Activated naive CD8-positive, alpha-beta T cell treated with anti-CD3 and anti-CD28 coated beads for 36 hours (primary cell): ENCODE results near the gene WDTC1. TPM values are rescaled to one million over a fixed set of nuclear protein-coding genes. Genes with fewer than 3 reads are reported as not detected.
"Not testable (repeated sequence)": the region's sequence is repeated elsewhere in the genome, so short reads cannot be mapped to it uniquely, and the experiment has no call there.

Experiments
- DNase-seq: peaks from one replicate; pipeline ENCODE4 v3.0.0; 2021
- H3K27ac Mint-ChIP-seq: one replicate; pipeline ENCODE4 v1.8.0; 2022; ENCODE audit warnings: mild to moderate bottlenecking, moderate library complexity, mixed read lengths
- H3K27me3 Mint-ChIP-seq: one replicate; pipeline ENCODE4 v1.8.0; 2022; ENCODE audit warnings: mild to moderate bottlenecking, mixed read lengths
- H3K36me3 Mint-ChIP-seq: one replicate; pipeline ENCODE4 v1.8.0; 2021; ENCODE audit warnings: mild to moderate bottlenecking, mixed read lengths
- H3K4me1 Mint-ChIP-seq: one replicate; pipeline ENCODE4 v1.8.0; 2021; ENCODE audit warnings: mixed read lengths
- H3K4me3 Mint-ChIP-seq: one replicate; pipeline ENCODE4 v1.8.0; 2022; ENCODE audit warnings: mild to moderate bottlenecking, moderate library complexity, mixed read lengths
- H3K9me3 Mint-ChIP-seq: one replicate; pipeline ENCODE4 v1.8.0; 2022; ENCODE audit warnings: mixed read lengths
- total RNA-seq, 2 experiments: library from RNA; stranded (reverse); gene quantifications; one replicate each; pipeline ENCODE4 v1.2.3, GENCODE V29; 2021

Gene WDTC1
- total RNA-seq, 2 experiments from 2014 or later, result 14.1 to 15.3 TPM

DNA sequence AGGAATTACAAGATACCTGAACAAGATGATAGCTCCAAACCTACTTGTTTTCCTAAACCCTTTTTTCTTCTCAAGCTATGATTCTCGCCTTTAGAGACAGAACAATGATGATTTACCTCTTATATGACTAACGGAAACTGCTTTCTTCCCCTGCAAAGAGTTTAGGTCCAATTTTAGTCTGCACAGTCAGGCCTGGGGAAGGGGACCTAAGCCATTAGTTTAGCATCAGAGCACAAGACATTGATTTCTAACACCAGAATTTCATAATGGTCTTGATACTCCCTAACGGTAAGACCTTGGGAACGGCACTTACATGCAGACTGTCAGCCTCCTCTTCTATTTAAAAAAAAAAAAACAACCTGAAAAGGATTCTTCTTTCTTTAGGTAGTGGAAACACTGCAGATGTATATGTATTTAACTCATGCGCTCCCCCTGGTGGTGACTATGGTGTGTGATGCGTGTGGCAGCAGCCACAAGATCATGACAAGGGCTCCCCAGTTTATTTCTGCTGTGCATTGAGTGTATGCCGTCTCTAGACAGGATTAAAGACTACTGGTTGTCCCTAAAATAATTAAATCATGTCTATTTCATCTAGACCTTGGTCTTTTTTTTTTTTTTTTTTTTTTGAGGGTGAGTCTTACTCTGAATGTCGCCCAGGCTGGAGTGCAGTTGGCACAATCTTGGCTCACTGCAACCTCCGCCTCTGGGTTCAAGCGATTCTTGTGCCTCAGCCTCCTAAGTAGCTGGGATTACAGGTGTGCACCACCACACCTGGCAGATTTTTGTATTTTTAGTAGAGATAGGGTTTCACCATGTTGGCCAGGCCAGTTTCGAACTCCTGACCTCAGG lies 50.2 kb downstream of the WDTC1 start:
- peak; percentile 79 for DNase-seq
- no peaks in the 10 kb centered on the region for H3K9me3 Mint-ChIP-seq
- no peak overlapping the region for H3K27ac Mint-ChIP-seq
- H3K4me3 Mint-ChIP-seq, result no peak overlapping the region
- H3K36me3 Mint-ChIP-seq, result no peaks in the 10 kb centered on the region
- peaks cover 11% of the 10 kb centered on the region for H3K4me1 Mint-ChIP-seq
- no peaks in the 10 kb centered on the region for H3K27me3 Mint-ChIP-seq

DNA sequence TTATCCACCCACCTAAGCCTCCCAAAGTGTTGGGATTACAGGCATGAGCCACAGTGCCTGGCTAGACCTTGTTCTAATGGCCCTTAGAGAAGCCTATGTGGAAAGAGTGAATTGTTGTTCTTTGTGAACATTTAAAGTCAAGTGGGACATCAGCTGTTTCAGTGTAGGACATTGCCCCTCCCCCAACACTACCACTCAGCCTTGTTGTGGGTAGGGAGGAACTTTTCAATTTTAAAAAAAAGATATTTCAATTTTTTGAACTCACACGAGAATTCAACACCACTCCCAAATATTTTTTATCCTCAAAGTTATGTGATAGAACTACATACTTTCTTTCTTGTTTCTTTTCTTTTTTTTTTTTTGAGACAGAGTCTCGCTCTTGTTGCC lies 50.8 kb downstream of the WDTC1 start:
- DNase-seq, result no peak
- H3K4me3 Mint-ChIP-seq, result no peak overlapping the region
- no peaks in the 10 kb centered on the region for H3K9me3 Mint-ChIP-seq
- no peaks in the 10 kb centered on the region for H3K36me3 Mint-ChIP-seq
- H3K27me3 Mint-ChIP-seq, result no peaks in the 10 kb centered on the region
- no peak overlapping the region for H3K27ac Mint-ChIP-seq
- H3K4me1 Mint-ChIP-seq, result peaks cover 11% of the 10 kb centered on the region

DNA sequence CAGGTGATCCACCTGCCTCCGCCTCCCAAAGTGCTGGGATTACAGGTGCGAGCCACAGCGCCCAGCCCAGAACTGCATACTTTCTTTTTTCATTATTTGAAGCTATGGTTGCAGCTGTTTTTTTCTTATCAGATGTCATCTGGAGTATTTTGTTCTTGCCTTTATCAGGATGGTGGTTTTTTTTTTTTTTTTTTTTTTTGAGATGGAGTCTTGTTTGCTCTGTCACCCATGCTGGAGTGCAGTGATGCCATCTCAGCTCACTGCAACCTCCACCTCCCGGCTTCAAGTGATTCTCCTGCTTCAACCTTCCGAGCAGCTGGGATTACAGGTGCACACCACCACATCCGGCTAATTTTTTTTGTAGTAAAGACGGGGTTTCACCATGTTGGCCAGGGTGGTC lies 51.4 kb downstream of the WDTC1 start:
- H3K36me3 Mint-ChIP-seq, DNase-seq, H3K9me3 Mint-ChIP-seq, H3K4me3 Mint-ChIP-seq, H3K27me3 Mint-ChIP-seq, H3K27ac Mint-ChIP-seq: not testable (repeated sequence)
- peaks cover 11% of the 10 kb centered on the region for H3K4me1 Mint-ChIP-seq

DNA sequence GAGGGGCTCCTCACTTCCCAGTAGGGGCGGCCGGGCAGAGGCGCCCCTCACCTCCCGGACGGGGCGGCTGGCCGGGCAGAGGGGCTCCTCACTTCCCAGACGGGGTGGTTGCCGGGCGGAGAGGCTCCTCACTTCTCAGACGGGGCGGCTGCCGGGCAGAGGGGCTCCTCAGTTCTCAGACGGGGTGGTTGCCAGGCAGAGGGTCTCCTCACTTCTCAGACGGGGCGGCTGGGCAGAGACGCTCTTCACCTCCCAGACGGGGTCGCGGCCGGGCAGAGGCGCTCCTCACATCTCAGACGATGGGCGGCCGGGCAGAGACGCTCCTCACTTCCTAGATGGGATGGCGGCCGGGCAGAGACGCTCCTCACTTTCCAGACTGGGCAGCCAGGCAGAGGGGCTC lies 54.7 kb downstream of the WDTC1 start:
- H3K9me3 Mint-ChIP-seq, DNase-seq, H3K4me1 Mint-ChIP-seq, H3K27ac Mint-ChIP-seq, H3K36me3 Mint-ChIP-seq, H3K27me3 Mint-ChIP-seq, H3K4me3 Mint-ChIP-seq: not testable (repeated sequence)

DNA sequence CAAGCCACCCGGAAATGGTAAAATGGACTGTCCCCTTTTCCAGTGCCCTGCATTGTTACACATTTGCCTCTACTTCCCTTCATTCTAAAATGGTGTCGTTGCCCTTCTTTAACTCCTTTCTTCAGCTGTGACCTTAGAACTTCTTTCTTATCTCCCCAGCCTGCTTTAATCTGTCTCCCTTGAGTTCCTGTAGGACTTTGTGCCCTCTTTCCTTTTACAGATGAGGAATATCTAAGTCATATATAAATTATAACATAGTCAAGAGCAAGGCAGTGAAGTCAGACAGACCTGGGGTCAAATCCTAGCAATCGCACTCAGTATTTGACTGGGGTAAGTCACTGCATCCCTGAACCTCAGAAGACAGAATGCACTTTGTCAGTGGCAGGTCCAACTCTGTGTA lies 56.1 kb downstream of the WDTC1 start:
- Mint-ChIP-seq H3K27me3 (no peaks in the 10 kb centered on the region), H3K9me3 (no peaks in the 10 kb centered on the region), H3K4me1 (no peaks in the 10 kb centered on the region), H3K4me3 (no peak overlapping the region), H3K27ac (no peak overlapping the region), H3K36me3 (no peaks in the 10 kb centered on the region)
- DNase-seq, result no peak

DNA sequence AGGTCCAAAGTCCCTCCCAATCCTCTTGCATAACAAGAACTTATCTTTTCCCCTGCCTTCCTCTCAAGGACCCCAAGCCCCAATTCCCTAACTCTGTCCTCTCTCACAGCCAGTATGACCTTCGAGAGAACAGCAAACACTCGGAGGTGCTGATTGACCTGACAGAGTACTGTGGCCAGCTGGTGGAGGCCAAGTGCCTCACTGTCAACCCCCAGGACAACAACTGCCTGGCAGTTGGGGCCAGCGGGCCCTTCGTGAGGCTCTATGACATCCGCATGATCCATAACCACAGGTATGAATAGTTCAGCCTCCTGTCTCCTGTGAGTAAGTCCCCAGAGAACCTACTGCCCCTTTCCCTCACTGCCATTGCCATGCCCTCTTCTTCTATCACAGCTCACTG lies 57.7 kb downstream of the WDTC1 start:
- no peaks in the 10 kb centered on the region for H3K9me3 Mint-ChIP-seq
- H3K4me1 Mint-ChIP-seq, result no peaks in the 10 kb centered on the region
- no peaks in the 10 kb centered on the region for H3K27me3 Mint-ChIP-seq
- H3K4me3 Mint-ChIP-seq, result no peak overlapping the region
- no peaks in the 10 kb centered on the region for H3K36me3 Mint-ChIP-seq
- no peak for DNase-seq
- no peak overlapping the region for H3K27ac Mint-ChIP-seq

DNA sequence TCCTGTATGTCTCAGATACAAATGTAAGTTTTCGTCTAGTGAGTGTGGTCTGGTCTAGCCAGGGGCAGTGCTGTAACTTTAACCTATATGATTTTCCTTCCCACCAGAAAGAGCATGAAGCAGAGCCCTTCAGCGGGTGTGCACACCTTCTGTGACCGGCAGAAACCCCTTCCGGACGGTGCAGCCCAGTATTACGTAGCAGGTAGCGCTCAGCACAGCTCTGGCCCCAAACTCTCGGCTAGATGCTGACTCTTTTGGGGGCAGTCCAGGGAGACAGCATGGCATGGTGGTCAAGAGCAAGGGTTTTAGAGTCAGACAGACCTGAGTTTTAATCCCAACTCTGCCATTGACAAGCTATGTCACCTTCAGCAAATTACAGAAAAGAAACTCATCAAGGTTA lies 59.5 kb downstream of the WDTC1 start:
- no peaks in the 10 kb centered on the region for H3K27me3 Mint-ChIP-seq
- no peak for DNase-seq
- no peaks in the 10 kb centered on the region for H3K4me1 Mint-ChIP-seq
- no peak overlapping the region for H3K27ac Mint-ChIP-seq
- H3K36me3 Mint-ChIP-seq, result no peaks in the 10 kb centered on the region
- H3K9me3 Mint-ChIP-seq, result no peaks in the 10 kb centered on the region
- no peak overlapping the region for H3K4me3 Mint-ChIP-seq

DNA sequence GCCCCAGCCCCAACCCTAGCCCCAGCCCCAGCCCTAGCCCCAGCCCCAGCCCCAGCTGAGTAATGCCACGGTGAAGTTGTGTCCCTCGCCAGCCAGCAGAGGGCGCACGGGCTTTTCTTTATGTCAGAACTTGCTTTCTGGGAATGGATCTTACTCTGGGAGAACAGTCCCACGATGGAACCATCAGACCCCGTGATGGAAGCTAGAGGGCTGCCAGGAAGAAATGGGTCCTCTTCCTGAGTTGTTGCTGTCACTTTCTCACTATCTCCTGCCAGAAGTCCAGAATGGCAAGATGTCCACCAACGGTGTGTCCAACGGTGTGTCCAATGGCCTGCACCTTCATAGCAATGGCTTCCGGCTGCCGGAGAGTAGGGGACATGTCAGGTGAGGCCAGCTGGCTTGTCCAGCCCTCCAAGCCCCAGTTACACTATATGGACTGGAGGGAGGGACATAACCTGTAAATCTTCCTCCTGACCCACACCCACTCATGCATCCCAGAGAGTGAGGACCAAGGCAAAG lies 62.4 kb downstream of the WDTC1 start:
- H3K27me3 Mint-ChIP-seq, result no peaks in the 10 kb centered on the region
- no peaks in the 10 kb centered on the region for H3K4me1 Mint-ChIP-seq
- H3K9me3 Mint-ChIP-seq, result no peaks in the 10 kb centered on the region
- H3K4me3 Mint-ChIP-seq, result no peak overlapping the region
- peaks cover 1% of the 10 kb centered on the region for H3K36me3 Mint-ChIP-seq
- H3K27ac Mint-ChIP-seq, result no peak overlapping the region
- peak; percentile 48 for DNase-seq

DNA sequence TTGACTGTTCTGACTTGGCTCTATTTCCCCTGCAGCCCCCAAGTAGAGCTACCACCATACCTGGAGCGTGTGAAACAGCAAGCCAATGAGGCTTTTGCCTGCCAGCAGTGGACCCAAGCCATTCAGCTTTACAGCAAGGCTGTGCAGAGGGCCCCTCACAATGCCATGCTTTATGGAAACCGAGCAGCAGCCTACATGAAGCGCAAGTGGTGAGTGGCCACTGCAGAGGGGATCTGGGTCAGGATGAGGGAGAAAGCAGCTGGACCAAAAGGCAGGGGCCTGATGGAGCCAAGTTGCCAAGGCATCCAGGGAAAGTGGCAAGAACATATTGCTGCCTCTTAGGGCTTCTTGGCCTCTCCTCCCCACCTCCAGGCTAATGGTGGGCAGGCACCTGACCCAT lies 63.5 kb downstream of the WDTC1 start:
- Mint-ChIP-seq H3K4me1 (no peaks in the 10 kb centered on the region), H3K4me3 (no peak overlapping the region), H3K36me3 (peaks cover 1% of the 10 kb centered on the region), H3K9me3 (no peaks in the 10 kb centered on the region), H3K27me3 (no peaks in the 10 kb centered on the region), H3K27ac (no peak overlapping the region)
- no peak for DNase-seq

DNA sequence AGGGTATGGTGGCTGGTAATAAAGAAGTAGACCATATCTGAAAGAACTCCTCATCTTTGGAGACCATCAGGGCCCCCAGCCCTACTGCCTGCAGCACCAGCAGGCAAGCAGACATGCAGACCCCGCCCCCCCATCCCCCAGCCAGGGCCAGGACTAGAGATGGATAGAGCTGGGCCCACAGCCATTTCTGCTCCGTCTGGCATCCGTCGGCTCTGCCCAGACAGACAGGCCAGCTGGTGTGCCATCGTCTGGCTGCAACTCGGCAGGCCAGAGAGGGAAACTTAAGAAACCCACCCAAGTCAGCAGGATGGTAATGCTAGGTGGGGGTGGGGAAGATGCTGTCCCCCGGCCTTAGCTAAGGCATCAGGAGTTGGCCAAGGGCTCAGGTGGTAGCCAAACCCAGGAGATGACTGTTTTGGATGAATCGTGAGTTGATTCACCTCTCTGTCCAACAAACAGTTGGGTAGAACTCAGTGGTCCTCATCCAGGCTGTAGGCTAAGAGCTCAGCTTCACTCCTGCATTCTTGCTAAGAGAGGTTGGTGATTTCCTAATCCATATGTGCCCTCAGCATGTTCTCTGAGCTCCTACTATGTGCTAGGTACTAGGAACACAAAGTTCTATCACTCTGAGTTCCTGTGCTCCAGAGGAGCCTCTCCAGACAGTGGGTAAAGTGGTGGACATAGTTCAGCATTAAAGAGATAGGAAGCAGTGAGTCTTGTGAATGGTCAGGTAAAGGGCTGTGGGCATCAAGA lies 64.4 kb downstream of the WDTC1 start:
- Mint-ChIP-seq H3K4me1 (no peaks in the 10 kb centered on the region), H3K4me3 (no peak overlapping the region)

DNA sequence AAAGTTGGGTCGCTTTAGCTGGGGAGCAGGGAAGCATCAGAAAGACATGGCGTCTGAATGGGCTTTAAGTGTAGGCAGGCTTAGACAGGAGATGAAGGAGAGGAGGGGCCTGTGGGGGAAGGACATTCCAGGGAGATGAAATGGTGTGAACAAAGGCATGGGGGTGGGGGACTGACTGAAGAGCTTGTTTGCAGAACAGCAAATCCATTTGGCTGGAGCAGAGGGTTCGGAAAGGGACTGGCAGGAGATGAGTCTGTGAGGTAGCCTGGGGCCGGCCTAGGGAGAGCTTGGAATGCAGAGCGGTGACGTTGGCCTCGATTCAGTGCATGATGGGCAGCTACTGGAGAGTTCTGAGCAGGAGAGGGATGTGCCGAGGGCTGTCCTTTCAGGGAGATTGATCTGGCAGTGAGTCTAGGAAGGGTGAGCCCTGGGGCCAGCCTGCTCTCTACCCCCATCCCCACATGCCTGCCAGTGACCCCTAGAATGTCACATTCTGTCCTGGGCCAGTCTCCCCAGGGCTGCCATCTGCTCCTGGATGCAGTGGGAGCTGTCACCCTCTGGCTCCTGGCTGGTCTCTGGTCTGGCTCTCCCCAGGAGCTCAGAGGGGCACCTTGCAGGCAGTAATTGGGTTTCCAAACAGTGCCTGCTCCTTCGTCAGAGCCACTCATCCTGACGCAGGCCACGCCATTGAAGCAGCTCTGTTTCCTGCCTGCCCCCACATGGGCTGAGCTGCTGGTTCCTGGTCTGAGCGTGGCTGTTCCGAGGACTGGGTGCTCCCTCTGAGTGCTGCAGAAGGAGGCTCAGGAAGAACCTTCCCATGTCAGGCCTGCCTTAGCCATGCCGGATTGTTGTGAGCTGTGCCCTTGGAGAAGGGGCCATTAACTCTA lies 65.2 kb downstream of the WDTC1 start:
- DNase-seq, result no peak
- Mint-ChIP-seq H3K4me1 (no peaks in the 10 kb centered on the region), H3K4me3 (no peak overlapping the region), H3K9me3 (no peaks in the 10 kb centered on the region), H3K27ac (no peak overlapping the region), H3K36me3 (peaks cover 1% of the 10 kb centered on the region), H3K27me3 (no peaks in the 10 kb centered on the region)

More for the DNA sequence above, 64.4 kb downstream of the WDTC1 start:
- Mint-ChIP-seq H3K36me3 (peaks cover 1% of the 10 kb centered on the region), H3K27ac (no peak overlapping the region), H3K27me3 (no peaks in the 10 kb centered on the region), H3K9me3 (no peaks in the 10 kb centered on the region)
- DNase-seq, result no peak

DNA sequence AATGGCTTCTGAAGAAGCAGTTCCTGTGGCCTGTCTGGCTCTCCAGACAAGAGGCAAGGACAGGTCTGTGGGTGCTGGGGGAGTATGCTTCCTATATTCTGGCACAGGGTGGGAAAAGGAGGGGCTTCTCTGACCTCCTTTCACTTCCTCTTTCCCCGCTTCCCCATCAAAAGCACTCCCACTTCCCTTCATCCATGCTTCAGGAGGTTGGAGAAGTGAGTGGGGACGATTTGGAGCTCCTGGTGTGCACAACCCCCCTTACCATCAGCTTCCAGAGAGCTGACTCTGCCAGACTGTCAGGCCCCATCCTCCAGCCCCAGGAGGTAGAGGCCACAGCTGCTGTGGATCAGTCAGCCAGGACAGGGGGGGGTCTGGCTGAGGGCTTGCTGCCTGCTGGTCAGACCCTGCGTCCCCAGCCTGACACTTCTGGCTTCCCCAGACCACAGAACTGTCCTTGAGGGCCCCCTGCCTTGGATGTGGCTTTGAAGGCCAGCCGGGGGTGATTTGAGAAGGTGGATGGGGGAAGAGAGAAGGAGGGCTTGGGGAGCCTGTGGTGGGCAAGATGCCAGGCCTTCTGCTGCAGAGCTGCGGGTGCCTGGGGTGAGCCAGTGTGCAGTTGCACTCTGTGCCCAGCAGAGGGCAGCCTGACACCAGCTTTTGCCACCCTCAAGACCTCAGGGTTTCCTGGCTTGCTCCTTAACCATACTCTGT lies 66.1 kb downstream of the WDTC1 start:
- DNase-seq, result peak; percentile 76
- Mint-ChIP-seq H3K4me1 (no peaks in the 10 kb centered on the region), H3K36me3 (peaks cover 1% of the 10 kb centered on the region), H3K27me3 (no peaks in the 10 kb centered on the region), H3K9me3 (no peaks in the 10 kb centered on the region), H3K27ac (no peak overlapping the region), H3K4me3 (no peak overlapping the region)

DNA sequence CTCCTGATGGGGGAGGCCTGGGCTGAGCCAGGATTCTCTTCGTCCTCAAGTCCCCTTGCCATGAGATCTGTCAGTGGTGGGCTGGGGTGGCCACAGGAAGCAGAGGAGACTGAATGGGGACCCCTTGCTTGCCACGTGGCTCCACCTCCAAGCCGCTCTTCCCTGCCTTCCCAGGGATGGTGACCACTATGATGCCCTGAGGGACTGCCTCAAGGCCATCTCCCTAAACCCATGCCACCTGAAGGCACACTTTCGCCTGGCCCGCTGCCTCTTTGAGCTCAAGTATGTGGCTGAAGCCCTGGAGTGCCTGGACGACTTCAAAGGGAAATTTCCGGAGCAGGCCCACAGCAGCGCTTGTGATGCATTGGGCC lies 66.6 kb downstream of the WDTC1 start:
- DNase-seq, result no peak
- H3K4me3 Mint-ChIP-seq, result no peak overlapping the region
- H3K27ac Mint-ChIP-seq, result no peak overlapping the region
- H3K4me1 Mint-ChIP-seq, result no peaks in the 10 kb centered on the region
- H3K36me3 Mint-ChIP-seq, result peaks cover 1% of the 10 kb centered on the region
- H3K9me3 Mint-ChIP-seq, result no peaks in the 10 kb centered on the region
- H3K27me3 Mint-ChIP-seq, result no peaks in the 10 kb centered on the region

DNA sequence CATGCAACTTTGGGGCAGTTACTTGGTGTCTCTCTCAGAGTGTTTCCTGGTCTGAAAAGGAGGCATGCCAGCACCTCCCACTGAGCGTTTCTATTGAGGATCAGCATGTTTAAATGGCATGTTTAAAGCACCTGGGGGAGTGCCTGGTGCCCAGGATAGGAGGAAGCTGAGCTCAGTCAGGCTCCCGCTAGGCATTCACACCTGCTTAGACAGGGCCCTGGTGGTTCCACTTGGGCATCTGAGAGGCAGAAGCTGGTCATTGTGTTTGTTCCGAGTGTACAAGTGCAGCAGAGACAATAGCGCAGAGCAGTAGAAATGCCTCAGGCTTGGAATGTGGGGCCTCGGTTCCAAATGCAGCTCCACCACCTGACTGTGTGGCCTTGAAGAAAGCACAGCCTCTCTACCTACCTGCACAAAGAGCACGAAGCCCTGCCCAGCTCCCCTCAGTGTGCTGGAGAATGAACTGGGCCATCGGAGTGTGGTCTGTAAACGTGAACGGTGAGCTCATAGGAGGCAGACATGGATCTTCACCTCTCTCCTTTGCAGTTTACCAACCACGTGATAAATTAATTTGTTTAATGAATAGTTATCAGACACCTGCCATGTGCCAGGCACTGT lies 67.3 kb downstream of the WDTC1 start:
- Mint-ChIP-seq H3K4me1 (no peaks in the 10 kb centered on the region), H3K9me3 (no peaks in the 10 kb centered on the region), H3K27me3 (no peaks in the 10 kb centered on the region), H3K36me3 (peaks cover 1% of the 10 kb centered on the region), H3K4me3 (no peak overlapping the region), H3K27ac (no peak overlapping the region)
- no peak for DNase-seq
